HS-5 (cell line): ENCODE data around the gene MXRA8.

ENCODE experiments used
- DNase-seq: peaks from one replicate; pipeline ENCODE4 v3.0.0-alpha.2; 2012; ENCODE audit warnings: low read depth

MXRA8 gene

DNA sequence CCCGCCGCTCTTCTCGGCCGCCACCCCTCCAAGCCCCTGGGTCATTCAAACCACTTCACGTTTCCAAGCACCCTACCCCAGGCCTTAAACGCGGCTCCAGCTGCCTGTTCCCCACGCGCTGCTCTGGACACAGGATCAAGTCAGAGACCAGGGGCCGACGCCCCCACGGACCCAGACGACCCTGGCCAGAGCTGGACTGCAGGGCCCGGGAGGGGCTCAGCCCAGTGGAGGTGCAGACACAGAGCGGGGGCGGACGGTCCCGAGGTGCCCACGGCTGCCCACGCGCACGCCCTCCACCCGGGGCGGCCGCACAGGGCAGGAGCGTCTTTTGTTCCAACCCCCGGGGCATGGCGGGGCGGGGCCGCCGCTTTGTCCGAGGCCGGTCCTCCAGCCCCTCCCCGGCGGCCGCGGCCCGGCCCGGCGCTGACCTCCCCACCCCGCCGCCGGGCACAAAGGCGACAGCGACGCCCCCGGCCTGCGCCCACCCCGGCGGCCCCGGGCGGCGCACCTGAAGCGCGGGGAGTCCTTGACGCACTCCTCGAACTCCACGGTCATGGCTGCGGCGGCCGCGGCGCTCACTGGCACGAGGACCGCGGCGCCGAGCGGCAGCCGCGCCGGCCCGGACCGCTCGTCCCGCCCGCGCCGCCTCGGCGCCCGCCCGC, 51.0 kb downstream of the MXRA8 start:
- no peak for DNase-seq

DNA sequence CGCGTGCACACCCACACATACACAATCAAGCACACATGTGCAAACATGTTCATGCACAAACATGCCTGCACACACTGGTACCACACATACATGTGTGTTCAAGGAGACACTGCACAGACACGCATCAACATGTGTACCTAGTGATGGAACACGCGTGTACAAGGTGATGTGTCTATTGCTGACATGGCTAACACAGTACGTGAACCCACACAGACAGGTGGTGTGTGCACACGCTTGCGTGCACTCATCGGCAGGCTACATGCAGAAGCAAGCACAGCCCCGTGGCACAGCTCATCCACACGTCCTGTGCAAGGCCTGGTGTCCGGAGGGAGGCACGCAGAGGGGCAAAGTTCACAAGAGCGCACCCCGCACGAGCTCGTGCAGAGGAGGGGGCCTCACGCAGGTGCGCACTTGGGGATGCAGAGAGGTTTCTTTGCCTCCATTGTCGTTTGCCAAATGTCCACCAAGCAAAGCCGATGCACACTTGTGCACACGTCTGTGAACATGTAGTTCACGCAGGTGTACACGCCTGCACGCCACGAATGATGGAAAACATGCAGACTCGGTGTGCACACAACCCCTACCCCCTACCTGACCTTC, 51.6 kb downstream of the MXRA8 start:
- DNase-seq, result no peak

DNA sequence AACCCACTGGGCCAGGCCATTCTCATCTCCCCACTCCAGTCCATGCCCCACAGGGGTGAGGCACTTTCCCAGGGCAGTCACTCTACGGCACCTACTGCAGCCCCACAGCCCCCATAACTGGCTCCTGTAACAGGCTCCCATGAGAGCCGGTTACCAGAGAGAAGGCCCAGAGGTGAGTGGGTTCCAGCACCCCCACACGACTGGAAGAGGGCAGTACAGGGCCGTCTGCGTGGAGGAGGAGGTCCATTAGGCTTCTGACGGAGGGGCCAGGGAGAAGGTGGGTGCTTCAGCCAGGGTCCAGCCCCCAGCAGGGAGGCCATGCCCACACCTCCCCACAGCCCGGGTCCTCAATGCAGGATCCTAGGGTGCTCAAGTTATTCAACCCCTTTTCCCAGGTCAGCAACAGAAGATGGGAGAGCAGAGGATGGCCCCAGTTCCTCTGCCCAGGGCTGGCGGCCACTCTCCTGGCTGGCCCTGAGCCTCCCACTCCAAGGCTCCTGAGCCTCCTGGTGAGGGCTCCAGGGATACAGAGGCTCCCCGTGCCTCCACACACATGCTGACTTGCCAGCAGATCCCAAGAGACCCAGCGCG, 52.2 kb downstream of the MXRA8 start:
- no peak for DNase-seq

- peak; percentile 56 for DNase-seq
Measured at GRCh38 chr1:1305300-1306069, 52.9 kb downstream of the MXRA8 start.

GRCh38 chr1:1304331-1305299, 53.7 kb downstream of the MXRA8 start:
- no peak for DNase-seq

GRCh38 chr1:1303736-1304135, 54.6 kb downstream of the MXRA8 start:
- DNase-seq, result no peak

DNA sequence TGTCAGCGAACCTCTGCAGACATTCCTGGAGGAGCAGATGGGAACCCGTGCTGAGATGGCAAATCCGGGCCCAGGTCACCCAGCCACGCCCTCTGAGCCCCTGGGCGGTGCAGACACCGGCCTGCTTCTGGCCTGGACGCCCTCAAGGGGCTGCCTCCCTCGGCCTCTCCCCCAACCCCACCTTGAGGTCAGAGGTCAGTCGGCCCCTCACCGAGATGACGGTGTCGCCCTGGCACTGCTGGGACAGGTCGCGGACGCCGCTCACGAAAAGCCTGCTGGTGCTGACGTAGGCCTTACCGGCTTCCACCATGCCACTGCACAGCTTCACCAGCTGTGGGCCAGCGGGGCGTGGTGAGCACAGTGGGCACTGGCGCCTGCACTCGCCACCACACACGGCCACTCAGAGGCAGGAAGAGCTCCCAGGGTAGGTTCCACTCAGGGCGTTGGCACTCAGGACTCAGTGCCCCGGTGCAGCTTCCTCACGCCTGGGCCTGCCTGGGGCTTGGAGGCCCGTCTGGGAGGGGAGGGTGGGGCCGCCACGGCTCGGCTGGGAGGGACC, 55.3 kb downstream of the MXRA8 start:
- DNase-seq, result no peak
